T follicular helper cell (primary cell): Measurements from ENCODE around the gene SPATS2.
A peak's percentile ranks its signal among the peaks of the same experiment; 100 is the strongest.

ENCODE experiments used
- DNase-seq: peaks from one replicate; pipeline ENCODE4 v3.0.0-alpha.2; 2020; ENCODE audit warnings: low read depth

The SPATS2 gene

GRCh38 chr12:49556391-49557186 is 189.3 kb downstream of the SPATS2 start:
- no peak for DNase-seq

GRCh38 chr12:49557187-49557916 is 190.1 kb downstream of the SPATS2 start:
- DNase-seq, result no peak

GRCh38 chr12:49557917-49558215 is 190.6 kb downstream of the SPATS2 start:
- no peak for DNase-seq

GRCh38 chr12:49558526-49558925 is 191.3 kb downstream of the SPATS2 start:
- no peak for DNase-seq

- no peak for DNase-seq
These were observed 191.9 kb downstream of the SPATS2 start for GRCh38 chr12:49559011-49559675.

- DNase-seq, result no peak
These were observed 193.4 kb downstream of the SPATS2 start for GRCh38 chr12:49560695-49561094.

GRCh38 chr12:49562233-49562632 is 195.0 kb downstream of the SPATS2 start:
- no peak for DNase-seq

GRCh38 chr12:49562831-49563230 is 195.6 kb downstream of the SPATS2 start:
- no peak for DNase-seq

- DNase-seq, result no peak
These were observed 196.9 kb downstream of the SPATS2 start for GRCh38 chr12:49563951-49564685.

GRCh38 chr12:49564686-49565405 is 197.6 kb downstream of the SPATS2 start:
- no peak for DNase-seq

- DNase-seq, result no peak
These were observed 198.4 kb downstream of the SPATS2 start for GRCh38 chr12:49565406-49566265.

- DNase-seq, result no peak
These were observed 199.1 kb downstream of the SPATS2 start for GRCh38 chr12:49566361-49566760.

- DNase-seq, result no peak
These were observed 200.0 kb downstream of the SPATS2 start for GRCh38 chr12:49567302-49567610.

GRCh38 chr12:49567611-49568441 is 200.6 kb downstream of the SPATS2 start, which contains the start of gene MCRS1:
TSS of gene MCRS1 (minus strand) at chr12:49568142. CDS start at chr12:49566731, 1,411 bp downstream.
- DNase-seq, result peak; percentile 81

GRCh38 chr12:49568442-49569162 is 201.3 kb downstream of the SPATS2 start:
- DNase-seq, result no peak
